Measurements from ENCODE around the gene CKLF.

GRCh38 chr16:66566051-66566901, 13.9 kb downstream of the CKLF start, which contains the start of gene CMTM1:
- TF ChIP-seq CTCF (IDR thresholded peaks at IDR 0.05) (no peak), POLR2A (IDR thresholded peaks at IDR 0.05) (no peak)
